BE2C (cell line): ENCODE measurements around the gene KAT2A.
"Not testable (repeated sequence)": the region's sequence is repeated elsewhere in the genome, so short reads cannot be mapped to it uniquely, and the experiment has no call there.

Experiments used
- DNase-seq: peaks from one replicate; pipeline ENCODE4 v3.0.0-alpha.2; 2020
- H3K27me3 ChIP-seq: fragments of 250-450 bp; sonication (Bioruptor Pico); 2 replicates; pipeline ENCODE4 v1.5.1; 2020; ENCODE audit warnings: mild to moderate bottlenecking
- H3K36me3 ChIP-seq: fragments of 250-450 bp; sonication (Bioruptor Pico); 2 replicates; pipeline ENCODE4 v1.5.1; 2020; ENCODE audit warnings: mild to moderate bottlenecking
- H3K4me1 ChIP-seq: fragments of 250-450 bp; sonication (Bioruptor Pico); 2 replicates; pipeline ENCODE4 v1.5.1; 2020
- H3K4me3 ChIP-seq: 2 replicates; pipeline ENCODE4 v1.5.1; 2011; ENCODE audit warnings: low read depth, low read length
- H3K9me3 ChIP-seq: fragments of 250-450 bp; sonication (Bioruptor Pico); 2 replicates; pipeline ENCODE4 v1.5.1; 2020
- CTCF ChIP-seq: IDR thresholded peaks from 2 replicates; pipeline ENCODE4 v1.5.1; 2012; ENCODE audit warnings: mild to moderate bottlenecking, low read depth, low read length

The KAT2A gene

GRCh38 chr17:42153919-42154742 is 33.0 kb upstream of the KAT2A start:
- TF ChIP-seq CTCF = no peak
- Histone ChIP-seq H3K9me3 (no peaks in the 10 kb centered on the region), H3K27me3 (no peaks in the 10 kb centered on the region), H3K36me3 (peaks cover 6% of the 10 kb centered on the region; the same call in 1 of the 2 replicates), H3K4me1 (0 out of 2 replicates have a peak, but pooled peaks cover 3% of the 10 kb centered on the region), H3K4me3 (peak overlapping the region; percentile 100)
- DNase-seq = no peak

- no peak for TF ChIP-seq CTCF
- no peak overlapping the region for H3K4me3 ChIP-seq
- no peaks in the 10 kb centered on the region for H3K27me3 ChIP-seq
- DNase-seq = no peak
- peaks cover 30% of the 10 kb centered on the region for H3K36me3 ChIP-seq
- H3K9me3 ChIP-seq = no peaks in the 10 kb centered on the region
- no peaks in the 10 kb centered on the region for H3K4me1 ChIP-seq
Observed at GRCh38 chr17:42146911-42147607, 25.9 kb upstream of the KAT2A start.

- not testable (repeated sequence) for H3K4me1 ChIP-seq, H3K4me3 ChIP-seq, H3K27me3 ChIP-seq, H3K9me3 ChIP-seq, DNase-seq
- H3K36me3 ChIP-seq = peaks cover 29% of the 10 kb centered on the region
Observed at GRCh38 chr17:42143138-42143537, 22.0 kb upstream of the KAT2A start.

- no peak for TF ChIP-seq CTCF
- no peak for DNase-seq
- H3K4me1 ChIP-seq = no peaks in the 10 kb centered on the region
- H3K9me3 ChIP-seq = no peaks in the 10 kb centered on the region
- H3K36me3 ChIP-seq = peaks cover 25% of the 10 kb centered on the region
- H3K27me3 ChIP-seq = no peaks in the 10 kb centered on the region
- no peak overlapping the region for H3K4me3 ChIP-seq
Observed at GRCh38 chr17:42142371-42142896, 21.3 kb upstream of the KAT2A start.

GRCh38 chr17:42141382-42141781 is 20.2 kb upstream of the KAT2A start:
- no peak for TF ChIP-seq CTCF
- Histone ChIP-seq H3K27me3 (no peaks in the 10 kb centered on the region), H3K36me3 (peaks cover 30% of the 10 kb centered on the region), H3K4me3 (no peak overlapping the region), H3K9me3 (no peaks in the 10 kb centered on the region), H3K4me1 (no peaks in the 10 kb centered on the region)
- no peak for DNase-seq

- not testable (repeated sequence) for DNase-seq, H3K4me3 ChIP-seq, H3K4me1 ChIP-seq, H3K9me3 ChIP-seq, H3K27me3 ChIP-seq
- peaks cover 28% of the 10 kb centered on the region for H3K36me3 ChIP-seq
Observed at GRCh38 chr17:42140690-42141089, 19.5 kb upstream of the KAT2A start.
